GM21423 (cell line): ENCODE data around the gene MRPL24.
"Not testable (repeated sequence)": the region's sequence is repeated elsewhere in the genome, so short reads cannot be mapped to it uniquely, and the experiment has no call there.

Experiments used
- ATAC-seq: cut with Tn5 transposase; IDR thresholded peaks from one replicate; pipeline ENCODE4 v1.9.1; 2021; ENCODE audit warnings: mild to moderate bottlenecking, moderate library complexity; ENCODE audit not compliant: unreplicated experiment

Gene MRPL24

GRCh38 chr1:156760796-156761104 is 19.9 kb upstream of the MRPL24 start:
- ATAC-seq: no peak

DNA sequence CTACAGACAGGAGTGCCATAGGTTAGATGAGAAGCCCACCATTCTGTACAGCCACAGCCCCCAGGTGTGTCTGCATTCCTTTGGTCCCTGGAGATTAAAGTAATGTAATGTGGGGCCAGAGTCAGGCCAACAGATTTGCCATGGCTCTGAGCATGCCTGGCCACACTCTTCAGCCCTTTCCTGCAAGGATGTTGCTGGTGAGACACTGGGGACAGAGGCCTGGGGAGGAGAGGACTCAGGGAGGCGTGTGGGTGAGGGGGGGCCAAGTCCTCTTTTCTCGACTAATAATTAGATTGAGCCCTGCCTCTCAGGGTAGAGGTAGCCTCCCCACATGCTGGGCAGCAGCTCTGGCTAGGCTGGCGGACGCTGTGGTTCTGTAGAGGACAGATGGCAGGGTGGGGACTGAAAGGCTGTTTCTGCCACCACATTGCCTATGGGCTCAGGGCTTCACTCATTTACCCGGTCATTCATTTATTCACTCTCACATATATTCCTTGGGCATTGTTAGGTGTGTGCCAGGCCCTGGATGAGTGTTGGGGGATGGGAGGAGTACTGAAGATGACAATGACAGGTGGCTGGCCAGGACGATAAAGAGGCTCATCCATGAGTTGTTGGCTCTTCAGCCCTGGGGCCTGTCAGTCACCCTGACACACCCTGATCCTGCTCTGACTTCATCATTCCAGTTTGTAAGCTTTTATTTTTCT is 19.4 kb upstream of the MRPL24 start:
- no peak for ATAC-seq

- not testable (repeated sequence) for ATAC-seq
Measured at GRCh38 chr1:156757572-156758253, 16.8 kb upstream of the MRPL24 start.

DNA sequence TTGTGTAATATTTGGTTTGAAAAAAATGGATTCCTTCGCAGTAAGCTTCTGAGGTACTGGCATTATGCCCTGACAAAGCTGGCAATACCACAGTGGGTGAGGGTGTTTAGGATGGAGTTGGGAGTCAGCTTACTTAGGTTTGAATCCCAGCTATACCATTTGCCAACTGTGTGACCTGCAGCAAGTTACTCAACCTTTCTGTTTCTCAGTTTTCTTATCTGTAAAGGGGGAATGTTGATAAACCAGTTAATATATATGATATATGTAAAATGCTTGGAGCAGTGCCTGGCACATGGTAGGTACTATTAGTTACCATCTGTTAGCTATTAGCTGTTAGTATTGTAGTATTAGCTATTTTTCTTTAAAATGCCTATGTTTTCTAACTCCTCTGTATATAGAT is 15.5 kb upstream of the MRPL24 start:
- no peak for ATAC-seq

DNA sequence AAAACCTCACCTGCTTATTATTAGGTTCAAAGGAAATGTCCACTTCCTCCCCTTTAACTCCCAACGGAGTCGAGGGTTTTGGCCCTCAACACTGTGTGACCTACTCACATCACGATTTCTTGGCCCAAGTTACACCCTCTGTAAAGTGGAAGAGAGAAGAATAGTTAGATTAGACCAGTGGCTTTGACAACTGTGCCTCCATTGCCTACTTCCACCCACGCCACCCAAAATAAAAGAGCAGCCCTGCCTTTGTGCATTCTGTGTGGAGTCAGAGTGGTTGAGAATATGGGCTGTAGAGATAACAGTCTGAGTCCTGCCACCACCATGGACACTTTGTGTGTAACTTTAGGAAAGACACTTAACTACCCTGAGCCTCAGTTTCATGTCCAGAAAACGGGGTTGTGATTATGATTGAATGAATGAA is 14.7 kb upstream of the MRPL24 start:
- ATAC-seq: no peak

- no peak for ATAC-seq
Measured at GRCh38 chr1:156754219-156754618, 13.3 kb upstream of the MRPL24 start.

- ATAC-seq: no peak
Measured at GRCh38 chr1:156752843-156753482, 12.1 kb upstream of the MRPL24 start.

- ATAC-seq: peak; percentile 61
Measured at GRCh38 chr1:156751757-156752481, 11.0 kb upstream of the MRPL24 start.

DNA sequence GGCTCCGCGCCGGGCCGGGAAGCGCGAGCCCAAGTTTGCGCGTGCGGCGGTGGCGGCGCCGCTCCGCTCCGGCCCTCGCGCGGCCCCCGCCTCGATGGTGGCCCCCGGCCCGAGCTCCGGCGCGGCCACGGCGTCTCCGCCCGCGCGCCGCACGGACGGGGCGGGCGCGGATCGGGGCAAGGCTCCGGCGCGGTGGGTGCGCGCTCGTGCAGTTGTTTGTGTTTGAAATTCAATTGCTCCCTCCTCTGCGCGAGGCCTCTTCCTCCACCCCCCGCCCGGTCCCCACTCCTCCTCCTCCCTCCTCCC is 10.5 kb upstream of the MRPL24 start, which contains the start of gene HDGF:
TSS of gene HDGF (minus strand) at position 225 of the 306 bp plus-strand sequence. CDS start 246 bp downstream, outside the sequence.
- no peak for ATAC-seq

DNA sequence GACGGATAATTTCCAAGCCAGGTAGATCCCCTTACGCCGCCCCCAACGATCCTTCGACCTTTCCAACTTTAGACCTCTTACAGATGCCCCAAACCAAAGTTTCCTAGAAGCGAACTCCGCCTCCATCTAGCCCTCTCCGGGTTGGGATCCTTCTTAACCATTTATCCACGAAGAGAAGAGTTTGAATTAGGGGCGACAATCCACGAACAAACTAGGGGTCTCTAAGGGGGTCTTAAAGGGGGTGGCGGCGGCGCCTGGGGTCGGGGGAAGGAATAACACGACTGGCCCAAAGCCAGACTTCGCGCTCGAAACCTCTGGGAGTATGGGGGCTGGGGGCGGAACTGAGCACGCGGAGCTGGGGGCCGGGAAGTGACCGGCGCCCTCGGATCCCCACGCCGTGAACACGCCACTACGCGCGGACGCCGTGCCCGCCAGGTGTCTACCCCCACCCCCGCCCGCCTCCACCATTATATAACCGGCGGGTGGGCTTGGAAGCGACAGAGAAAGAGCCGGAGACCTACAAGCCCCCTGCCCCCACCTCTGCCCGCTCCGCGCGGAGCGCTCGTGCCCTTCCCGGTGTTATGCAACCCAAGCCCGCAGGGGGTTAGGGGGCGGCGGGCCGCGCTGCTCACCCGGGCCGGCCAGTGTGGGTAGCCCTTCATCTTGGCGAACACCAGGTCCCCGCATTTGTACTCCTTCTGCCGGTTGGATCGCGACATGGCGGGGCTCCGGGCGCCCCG is 10.0 kb upstream of the MRPL24 start:
- peak; percentile 10 for ATAC-seq

DNA sequence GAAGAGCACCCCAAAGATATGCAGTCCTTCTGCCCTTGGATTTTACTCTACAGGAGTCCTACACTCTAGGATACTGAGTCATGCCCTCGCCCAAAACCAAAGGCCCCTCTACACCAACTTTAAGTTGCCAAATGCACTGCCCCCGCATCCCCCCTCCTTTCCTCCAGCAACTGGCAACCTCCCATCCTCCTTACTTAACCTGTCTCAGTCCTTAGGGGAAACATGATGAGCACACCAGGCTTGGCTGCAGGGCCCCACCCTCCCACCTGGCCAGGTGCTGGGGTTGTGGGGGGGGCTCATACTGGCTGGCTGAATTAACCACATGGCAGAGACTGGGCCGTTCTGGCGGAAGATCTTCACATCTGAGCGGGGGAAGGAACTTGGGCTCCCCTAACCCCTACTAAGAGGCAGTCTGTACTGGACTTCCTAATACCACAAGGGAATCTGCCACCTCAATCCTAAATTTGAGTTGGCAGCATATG is 9.3 kb upstream of the MRPL24 start:
- ATAC-seq: no peak

DNA sequence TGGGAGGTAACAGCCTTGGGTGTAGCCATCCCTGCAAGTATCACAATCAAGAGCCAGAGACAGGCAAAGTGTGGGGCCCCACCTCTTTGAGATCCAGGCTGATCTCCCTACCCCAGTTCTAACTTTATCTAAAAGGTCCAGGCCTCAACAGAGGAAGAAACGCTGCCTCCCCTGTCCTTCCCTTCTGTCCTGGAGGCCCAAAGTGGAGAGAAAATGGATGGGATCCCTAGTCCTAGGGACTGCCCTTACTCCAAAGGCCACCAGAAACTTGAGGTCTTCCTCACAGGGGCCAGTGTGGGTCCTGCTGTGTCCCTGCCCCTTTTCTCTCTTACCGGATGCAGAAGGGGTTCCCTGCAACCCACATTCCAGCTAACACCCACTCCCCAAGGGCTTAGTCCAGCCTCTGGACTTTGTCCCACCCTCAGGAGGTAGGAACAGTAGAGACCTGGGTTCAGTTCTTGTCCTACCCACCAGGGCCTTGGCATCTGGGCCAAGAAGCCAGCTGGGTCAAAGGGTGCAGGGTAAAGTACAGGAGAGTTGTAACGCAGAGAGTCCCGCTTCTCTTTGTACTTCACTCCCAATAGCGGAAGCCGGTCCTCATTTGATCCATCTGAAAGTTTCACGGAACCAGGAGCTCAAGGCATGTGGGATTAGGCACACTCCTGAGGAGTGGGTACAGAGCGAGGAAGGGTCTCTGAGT is 8.7 kb upstream of the MRPL24 start:
- no peak for ATAC-seq

DNA sequence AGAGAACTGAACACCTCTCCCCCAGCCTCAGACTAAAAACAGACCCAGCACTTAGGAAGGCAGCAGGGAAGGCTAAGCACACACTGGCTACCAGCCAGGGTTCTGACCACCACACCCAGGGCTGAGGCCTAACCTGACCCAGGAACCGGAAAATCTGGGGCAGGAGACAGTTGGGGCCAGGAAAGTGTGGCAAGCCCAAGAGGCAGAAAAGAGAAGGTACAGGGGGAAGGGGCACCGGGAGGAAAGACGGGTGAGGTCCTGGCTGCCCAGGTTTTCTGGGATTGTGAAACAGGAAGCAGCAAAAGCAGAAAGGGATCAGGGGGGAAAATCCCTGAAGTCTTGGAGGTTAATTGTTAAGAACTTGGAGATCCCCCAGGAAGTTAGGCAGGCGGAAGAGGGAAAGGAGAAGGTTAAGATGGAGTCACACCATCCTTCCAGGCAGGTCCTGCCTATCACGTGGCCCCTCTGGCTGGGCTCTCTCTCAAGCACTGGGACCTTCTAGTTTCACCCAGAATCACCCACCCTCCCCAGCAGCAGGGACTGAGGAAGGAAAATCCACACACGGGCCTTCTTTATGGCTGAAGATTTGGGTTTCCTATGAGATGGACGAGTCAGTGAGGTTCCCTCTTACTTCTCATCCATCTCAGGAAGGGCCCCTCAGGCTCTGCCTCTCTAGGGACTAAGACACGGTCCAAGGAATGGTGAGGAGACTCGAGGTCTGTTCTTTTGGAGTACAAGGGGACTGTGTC is 8.0 kb upstream of the MRPL24 start:
- no peak for ATAC-seq

GRCh38 chr1:156747742-156748669 is 7.1 kb upstream of the MRPL24 start:
- ATAC-seq: no peak

DNA sequence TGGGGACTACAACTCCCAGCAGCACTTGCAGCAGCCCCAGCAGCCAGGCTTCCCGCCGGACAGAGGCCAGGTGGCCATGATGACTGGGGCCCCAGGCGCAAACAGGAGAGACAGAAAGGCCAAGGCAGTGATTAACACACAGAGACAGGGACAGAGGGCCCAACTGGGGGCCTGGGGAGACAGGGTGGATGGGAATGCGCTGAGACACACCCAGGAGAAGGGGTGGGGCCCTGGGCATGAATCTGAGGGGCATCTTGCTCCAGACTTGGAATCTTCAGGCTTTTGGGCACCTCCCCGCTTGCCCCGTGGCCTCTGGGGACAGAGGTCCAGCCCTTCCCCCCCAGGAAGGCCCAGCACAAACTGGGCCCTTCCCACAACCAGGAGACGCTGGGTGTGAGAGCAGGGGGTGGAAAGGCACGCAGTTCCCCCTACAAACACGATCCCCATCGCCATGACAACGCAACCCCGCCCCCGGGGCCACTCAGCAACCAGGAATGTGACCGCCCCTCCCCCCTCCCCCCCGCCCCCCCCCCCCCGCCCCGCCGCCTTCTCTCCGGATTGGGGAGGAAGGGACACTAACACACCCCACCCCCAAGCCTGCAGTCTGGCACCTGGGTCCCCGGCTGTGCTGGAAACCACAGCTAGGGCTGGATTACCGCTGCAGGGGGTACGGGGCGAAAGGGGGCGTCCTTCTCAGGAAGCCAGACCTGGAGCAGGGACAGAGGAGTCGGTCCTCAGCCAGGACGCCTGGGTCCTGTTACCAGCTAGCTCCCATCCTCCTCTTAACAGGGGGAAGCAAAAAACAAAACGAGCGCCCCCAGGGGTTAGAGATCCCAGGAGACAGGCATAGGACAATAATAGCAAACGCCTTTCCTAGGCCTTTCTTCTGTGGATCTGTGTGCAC is 6.1 kb upstream of the MRPL24 start:
- no peak for ATAC-seq

DNA sequence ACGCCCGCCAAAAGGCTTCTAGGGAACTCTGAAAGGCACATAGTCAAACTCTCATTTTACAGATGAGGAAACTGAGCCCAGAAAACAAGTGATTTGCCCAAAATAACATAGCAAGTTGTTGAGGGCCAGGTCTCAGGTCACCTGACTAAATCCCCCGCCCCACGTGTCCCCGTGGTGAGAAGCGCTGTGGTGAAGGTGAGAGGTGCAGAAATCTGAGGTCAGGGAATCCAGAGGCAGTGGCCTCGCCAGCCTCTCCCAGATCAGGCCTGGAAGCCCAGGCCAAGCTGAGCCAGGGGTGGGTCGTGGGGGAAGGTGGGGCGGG is 5.5 kb upstream of the MRPL24 start:
- ATAC-seq: no peak

GRCh38 chr1:156745881-156746280 is 5.0 kb upstream of the MRPL24 start:
- no peak for ATAC-seq
